OCI-M1 (cell line): ENCODE data around the gene ARMH3.

ENCODE experiments used
- DNase-seq: peaks from one replicate; lab custom pipeline; 2025; lab: John Stamatoyannopoulos, UW

Gene ARMH3

GRCh38 chr10:101829561-101830315, 226.2 kb downstream of the ARMH3 start:
- DNase-seq = no peak

- DNase-seq = no peak
Measured at GRCh38 chr10:101828766-101829551, 227.0 kb downstream of the ARMH3 start.

GRCh38 chr10:101827919-101828600, 227.9 kb downstream of the ARMH3 start:
- DNase-seq = no peak

DNA sequence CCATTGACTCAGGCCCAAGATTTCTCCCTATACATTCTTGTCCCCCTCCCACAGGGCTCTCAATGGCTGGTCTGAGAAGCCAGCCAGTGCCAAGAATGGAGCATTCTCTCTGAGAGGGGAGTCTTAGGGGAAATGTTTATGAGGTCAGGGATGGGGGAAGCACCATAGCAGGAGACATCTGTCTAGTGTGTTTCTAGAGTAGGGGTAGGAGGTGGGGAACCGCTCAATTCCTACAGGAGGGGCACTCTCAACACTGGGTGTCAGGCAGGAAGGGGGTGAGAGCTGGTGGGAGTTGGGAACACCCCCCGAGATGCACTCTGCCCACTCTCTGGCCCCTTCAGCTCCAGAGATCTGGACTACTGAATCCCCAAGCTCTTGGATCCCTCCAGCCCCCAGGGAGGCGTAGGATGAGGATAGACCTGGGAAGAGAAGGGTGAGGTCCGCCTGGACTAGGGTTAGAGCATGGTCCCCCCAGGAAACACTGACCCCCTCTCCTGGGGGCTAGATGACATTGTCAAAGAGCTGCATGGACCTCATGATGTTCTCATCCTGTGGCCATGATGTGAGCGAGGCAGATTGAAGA, 229.0 kb downstream of the ARMH3 start:
- DNase-seq = no peak

DNA sequence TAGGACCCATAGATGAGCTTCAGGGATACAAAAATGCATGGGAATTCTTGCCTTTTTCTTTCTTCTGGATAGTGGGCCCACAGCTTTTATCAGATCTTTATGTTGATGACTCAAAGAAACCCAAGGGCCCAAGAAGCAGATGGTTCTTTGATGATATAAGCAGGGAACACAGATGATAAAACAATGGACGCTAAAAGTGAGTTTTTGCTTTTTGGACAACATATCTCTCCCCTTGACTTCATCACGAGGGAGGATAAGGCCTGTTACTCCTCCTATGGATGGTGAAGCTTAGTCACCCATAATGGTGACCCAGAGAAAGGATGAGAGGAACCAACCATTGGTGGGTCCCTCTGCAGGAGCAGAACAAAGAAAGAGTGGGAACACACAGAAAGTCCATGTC, 231.2 kb downstream of the ARMH3 start:
- DNase-seq = peak; percentile 82

- DNase-seq = no peak
Measured at GRCh38 chr10:101818872-101819633, 236.9 kb downstream of the ARMH3 start.

- DNase-seq = peak; percentile 100
Measured at GRCh38 chr10:101818119-101818871, 237.7 kb downstream of the ARMH3 start, which contains the start of gene OGA. OGA (minus strand) TSS chr10:101818444; CDS start chr10:101818022, 422 bp downstream.

- DNase-seq = peak; percentile 91
Measured at GRCh38 chr10:101817337-101818118, 238.4 kb downstream of the ARMH3 start.

GRCh38 chr10:101816913-101817336, 239.0 kb downstream of the ARMH3 start:
- no peak for DNase-seq

- DNase-seq = no peak
Measured at GRCh38 chr10:101816376-101816775, 239.6 kb downstream of the ARMH3 start.

DNA sequence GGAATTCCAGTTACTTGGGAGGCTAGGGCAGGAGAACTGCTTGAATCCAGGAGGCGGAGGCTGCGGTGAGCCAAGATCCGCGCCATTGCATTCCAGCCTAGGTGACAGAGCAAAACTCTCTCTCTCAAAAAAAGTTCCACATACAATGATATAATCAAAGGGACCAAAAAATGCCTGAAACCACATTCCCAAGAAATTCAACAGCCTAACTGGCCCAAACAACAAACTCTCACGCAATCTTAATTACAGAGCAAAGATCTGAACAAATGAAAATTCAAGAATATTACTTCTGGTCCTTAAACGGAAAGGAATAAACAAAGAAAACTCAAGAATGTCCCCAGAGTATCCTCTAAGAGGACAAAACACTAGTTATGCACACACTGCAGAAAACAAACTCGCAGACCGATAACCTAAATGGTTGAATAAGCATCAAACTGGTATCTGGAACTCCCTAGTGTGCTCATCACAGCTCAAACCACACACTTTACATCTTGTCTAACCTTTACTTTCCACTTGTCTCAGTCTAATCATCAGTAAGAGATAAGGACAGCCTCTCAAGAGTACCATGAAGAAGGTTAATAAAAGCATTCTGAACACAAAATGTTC, 241.4 kb downstream of the ARMH3 start:
- peak; percentile 43 for DNase-seq

DNA sequence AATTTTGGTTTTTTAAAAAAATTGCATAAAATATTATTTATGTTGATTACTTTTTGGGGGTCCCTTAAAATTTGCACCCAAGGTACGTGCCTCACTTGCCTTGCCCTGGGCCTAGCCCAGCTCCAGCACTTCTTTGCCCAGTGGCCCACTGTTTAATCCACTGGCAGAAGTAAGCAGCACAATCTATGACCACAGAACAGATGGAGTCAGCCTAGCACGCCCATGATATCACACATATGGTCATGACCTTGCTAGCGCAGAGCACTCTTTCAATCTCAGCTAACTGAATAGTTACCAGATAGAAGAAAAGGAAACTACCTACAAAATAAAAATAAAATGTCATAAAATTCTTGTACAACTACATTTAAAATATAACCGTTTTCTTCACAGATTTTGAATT, 243.4 kb downstream of the ARMH3 start:
- DNase-seq = no peak

- no peak for DNase-seq
Measured at GRCh38 chr10:101807158-101807557, 248.8 kb downstream of the ARMH3 start.

DNA sequence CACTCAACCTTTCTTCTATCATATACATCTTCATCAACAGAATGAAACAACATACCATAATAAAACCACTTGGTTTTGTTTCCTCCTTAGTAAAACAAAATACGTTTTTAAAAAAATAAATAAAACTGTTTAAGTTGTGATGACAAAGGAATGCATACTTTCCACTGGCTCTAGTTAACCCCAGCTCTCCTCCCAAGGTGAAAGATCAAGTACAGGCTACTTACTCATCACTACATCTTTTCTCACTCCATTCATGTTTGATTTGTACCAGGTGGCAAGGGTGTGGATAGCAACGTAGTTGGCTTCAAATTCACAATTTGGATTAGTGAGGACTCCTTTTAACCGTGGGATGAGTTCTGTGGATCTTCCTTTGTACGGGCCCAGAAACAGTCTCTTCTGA, 252.5 kb downstream of the ARMH3 start:
- no peak for DNase-seq

- DNase-seq = peak; percentile 90
Measured at GRCh38 chr10:101797403-101798059, 258.4 kb downstream of the ARMH3 start.
